Activated CD4-positive, alpha-beta T cell treated with anti-CD3 and anti-CD28 coated beads, Interleukin-2, amount 50 U/mL, for 24 hours (primary cell): ENCODE data around the gene CTCFL.

Experiments
- DNase-seq, 2 donors: peaks; one replicate each; pipeline ENCODE4 v3.0.0-alpha.2; 2020; ENCODE audit warnings: low read depth in 1 of 2, low spot score in 1 of 2

Gene CTCFL

DNA sequence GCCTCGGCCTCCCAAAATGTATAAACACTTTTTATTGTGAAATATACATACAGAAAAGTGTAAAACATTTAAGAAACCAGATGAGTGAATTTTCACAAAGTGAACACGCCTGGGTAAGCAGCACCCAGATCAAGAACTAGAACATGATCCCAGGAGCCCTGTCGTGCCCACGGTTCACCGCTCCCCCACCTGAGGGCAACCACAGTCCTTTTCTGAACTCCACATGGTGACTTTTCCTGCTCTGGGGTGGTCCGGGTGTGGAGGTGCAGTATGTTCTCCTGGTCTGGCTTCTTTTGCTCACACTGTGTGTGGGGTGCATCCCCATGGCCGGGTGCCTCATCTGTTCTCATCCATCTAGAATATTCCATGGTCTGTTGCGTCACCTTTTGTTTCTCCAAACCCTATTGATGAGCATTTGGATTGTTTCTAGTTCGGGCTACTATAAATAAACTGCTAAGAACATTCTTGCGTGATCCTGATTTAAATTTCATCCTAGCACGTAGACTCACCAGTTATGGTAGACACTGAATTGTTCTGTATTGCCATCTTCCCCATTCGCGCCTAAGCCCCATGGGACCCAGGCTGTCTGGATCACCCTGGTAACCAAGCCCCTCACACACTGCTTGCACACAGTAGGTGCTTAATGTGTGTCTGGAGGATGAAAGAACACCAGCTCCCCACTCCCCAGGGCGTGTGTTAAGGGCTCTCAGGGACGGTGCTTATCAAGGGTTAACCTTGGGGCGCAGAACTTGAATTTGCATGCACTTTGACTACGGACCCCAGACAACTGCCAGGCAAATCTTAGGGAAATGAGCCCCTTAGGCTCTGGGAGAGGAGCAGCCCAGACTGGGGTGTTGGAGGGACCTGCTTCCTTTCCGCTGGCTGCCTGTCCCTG is 56.2 kb downstream of the CTCFL start:
- DNase-seq, result no peak

DNA sequence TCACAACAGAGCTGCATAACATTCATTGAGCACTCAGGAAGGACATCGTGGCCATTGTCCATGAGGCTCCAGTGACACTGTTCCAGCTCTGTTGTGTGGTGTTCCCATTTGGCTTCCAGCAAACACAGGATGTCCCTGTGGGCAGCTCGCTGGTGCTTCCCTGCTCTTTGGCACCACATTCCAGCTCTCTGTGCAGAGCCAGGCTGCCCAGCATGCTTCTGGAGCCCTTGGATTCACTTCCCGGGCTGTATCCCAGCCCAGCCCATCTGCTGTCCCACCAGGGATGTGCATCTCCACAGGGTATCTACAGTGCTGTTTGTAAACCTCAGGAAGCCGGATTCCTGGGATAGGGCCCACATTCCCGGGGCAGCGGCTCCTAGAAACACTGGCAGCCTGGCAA is 57.2 kb downstream of the CTCFL start:
- DNase-seq, result no peak

DNA sequence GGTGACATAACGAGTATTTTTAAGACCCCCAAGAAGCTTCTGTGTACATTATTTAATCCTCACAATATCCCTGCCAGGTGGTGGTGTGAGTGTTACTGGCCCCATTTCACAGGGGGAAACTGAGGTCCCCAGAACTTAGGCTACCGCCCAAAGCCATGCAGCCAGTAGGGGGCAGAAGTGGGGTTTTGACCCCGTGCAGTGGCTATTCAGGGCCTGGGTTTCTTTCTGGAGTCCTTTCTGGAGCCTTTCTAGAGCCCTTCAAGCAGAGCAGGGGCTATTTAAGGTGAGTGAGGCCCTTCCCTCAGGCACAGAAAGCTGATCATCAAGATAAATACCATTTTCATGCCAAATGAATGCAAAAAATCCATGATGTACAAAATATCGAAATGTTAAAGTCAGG is 59.0 kb downstream of the CTCFL start:
- DNase-seq, result no peak

DNA sequence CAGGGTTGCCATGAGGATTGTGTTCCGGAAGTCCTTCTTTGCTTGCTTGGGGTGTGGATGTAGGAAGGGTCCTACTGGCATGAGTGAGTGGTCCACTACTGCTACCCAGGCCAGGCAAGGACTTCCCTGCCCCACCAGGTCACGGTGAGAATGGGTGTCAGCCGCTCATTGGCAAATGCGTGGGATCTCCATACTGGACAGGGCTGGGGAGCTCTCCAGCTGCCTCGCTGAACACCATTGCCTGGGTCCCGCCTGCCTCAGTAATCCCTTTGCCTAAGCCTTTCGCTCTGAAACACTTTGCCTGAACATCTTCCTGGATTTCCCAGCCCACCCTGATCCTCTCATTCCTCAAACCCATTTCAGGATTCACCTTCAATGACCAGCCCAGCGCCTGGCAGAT is 59.5 kb downstream of the CTCFL start:
- DNase-seq, result no peak

DNA sequence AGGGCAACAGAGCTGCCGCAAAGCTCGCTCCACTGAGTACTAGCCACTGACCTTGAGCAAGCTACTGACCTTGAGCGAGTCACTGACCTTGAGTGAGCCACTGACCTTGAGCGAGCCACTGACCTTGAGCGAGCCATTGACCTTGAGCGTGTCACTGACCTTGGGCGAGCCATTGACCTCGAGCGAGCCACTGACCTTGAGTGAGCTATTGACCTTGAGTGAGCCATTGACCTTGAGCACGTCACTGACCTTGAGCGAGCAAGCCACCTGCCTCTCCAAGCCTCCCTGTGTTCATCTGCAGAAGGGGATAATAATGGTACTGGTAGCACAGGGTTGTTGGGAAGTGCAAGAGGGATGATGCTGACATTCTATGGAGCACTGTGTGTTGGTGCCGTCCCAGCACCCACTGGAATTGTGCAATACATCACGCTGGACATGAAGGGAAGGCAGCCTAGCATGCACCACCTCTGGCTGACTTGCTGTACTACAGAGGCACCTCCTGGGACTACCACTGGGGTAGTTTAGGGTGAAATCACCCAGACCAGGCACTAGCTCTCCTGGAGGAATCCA is 60.2 kb downstream of the CTCFL start:
- no peak for DNase-seq

DNA sequence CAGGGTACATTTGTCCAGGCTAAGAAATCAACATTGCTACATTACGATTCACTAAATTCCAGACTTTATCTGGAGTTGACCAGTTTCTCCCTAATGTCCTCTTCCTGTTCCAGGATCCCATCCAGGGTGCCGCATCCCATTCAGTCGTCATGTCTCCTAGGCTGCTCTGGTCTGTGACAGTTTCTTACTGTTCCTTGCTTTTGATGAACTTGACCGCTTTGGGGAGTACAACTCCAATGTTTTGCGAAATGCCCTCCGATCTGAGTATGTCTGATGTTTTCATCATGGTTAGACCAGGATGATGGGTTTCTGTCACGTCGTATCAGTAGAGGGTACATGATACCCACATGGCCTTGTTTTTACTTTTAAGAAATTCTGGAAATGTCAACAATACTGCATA is 62.2 kb downstream of the CTCFL start:
- DNase-seq, result no peak

DNA sequence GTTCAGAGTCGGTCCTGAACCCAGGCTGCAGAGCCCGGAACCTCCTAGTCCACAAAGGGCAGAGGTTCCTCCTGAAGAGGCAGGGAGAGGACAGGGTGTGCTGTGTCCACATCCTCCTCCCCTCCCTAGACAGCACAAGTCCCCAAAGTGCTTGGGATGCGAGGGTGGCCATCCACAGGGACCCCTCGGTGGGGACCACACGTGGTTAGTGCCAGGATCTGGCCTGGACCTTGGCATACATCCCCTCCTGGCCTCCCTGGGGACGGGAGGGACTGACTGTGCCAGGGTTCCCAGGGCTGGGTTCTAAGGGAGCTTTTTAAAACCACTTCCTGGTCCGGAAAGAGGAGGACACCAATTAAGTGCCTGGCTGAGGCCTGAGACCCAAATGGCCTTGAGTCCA is 63.2 kb downstream of the CTCFL start:
- no peak for DNase-seq

DNA sequence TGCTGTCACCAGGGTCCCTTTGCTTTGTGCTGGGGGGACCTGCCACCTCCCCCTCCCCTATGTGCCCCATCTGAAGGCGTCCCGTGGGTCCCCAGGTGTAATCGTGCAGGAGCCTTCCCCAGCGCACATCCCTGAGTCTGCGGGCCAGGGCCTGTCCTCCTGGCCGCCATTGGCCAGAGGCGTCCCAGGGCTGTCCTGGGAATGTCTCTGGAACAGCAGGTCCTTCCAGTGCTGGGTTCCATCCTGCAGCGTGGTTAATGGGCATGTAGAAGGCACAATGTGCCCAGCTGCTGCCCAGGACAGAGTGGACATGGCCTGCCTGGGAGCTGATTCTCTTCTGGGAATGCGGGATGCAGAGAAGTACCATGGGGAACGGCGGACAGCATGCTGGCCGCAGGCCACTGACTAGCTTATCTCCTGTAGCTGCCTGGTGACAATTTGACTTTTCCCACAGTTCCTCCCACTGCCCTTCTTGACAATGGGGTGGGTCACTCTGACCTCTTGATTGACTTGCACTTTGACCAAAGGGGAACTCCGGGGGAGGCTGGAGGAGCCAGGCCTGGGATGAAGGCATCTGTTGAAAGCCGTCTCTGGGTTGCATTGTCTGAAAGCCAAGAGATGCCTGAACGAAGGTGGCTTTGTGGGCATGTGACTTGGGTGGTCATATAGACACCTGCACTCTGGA is 64.0 kb downstream of the CTCFL start:
- no peak for DNase-seq

DNA sequence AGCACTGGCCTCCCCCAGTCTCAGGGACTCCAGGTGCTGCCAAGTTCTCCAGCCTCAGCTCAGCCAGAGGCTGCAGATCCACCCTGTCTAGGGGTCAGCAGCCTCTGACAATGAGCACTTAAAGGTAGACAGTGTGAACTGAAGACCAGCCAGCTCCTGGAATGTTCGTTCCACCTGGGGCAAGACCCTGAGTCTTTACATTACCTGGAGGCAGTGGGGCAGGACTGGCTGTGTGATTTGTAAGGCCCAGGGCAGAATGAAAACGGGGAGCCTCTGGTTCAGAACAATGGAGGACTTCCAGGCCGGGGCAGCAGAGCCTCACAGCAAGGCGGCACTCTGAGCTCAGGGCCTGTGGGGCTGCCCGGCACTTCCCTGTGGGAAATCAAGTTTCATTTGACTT is 65.0 kb downstream of the CTCFL start:
- no peak for DNase-seq

DNA sequence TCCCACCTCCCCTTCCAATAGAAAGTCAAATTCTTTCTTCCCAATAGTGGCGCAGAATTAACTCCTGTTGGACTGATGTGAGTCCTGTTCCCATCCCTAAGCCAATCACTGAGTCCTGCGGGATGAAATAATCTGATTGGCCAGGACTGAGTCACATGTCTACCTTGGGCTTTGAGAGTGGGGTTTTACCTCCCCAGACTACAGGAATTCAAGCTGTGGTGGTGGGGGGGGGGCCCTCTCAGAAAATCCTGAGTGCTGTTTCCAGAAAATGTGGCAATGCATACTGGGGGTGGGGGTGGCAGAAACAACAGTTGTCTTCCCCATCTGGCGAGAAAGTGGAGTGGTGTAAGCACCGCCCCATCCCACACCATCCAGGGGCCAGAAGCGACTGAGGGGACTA is 65.7 kb downstream of the CTCFL start:
- no peak for DNase-seq

DNA sequence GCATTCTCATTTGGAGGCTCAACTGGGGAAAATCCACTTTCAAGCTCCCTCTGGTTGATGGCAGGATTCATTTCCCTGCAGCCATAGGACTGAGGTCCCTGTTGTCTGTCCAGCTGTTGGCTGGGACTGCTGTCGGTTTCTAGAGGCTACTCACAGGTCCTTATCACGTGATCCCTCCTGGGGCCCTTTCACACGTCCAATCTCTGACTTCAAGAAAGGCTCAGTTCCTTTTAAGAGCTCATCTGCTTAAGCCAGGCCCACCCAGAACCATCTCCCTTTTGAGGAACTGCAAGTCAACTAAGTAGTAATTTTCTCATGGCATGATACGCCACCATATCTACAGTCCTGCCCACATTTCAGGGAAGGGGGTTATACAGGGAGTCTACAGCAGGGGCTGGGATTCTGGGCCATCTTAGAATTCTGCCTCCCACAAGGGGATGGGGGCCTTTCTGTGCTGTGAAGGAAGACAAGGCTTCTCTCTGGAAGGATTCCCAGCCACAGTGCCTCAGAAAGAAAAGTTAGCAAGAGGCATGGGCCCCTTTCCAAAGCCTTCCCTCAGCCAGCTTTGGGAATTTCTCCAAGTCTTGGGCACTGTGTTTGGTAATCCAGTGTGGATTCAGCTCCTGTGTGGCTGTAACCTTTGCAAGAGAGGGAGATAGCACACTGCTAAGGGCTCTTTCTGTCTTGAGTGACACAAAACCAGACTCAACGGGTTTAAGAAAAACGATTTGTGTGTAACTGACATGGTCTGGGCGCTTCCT is 66.4 kb downstream of the CTCFL start:
- DNase-seq, result no peak

DNA sequence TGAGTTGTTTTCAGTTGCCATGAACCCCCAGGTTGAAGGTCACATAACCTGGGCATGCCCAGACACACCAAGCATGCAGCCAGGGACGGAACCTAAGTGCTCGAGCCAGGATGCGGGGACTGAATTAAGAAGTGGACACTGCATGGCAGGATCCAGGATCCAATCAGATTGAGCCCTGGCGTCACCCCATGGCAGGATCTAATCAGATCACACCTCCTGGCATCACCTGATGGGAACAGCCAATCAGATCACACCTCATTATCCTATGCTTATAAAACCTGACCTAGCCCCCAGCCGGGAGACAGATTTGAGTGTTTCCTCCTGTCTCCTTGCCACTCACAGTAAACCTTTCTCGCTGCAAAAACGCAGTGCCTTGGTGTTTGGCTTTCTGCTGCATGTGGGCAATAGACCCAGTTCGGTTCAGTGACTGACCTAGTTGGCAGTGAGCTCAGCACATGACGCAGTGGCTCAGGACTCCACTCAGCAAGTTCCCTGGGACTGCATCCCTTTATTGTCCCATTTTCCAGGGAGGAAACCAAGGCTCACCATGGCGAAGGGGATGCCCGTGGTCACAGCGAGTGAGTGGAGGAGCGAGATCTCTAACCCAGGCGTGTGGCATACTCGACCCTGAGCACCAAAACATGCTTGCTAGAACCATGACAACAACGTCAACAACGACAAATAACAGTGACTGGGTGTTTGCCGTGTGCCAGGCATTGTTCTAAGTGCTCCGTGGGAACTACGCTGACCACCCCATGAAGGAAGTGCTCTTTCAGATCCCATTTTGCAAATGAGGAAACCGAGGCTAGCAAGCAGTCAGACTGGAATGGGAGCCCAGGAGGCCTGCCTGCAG is 67.5 kb downstream of the CTCFL start:
- DNase-seq, result no peak

DNA sequence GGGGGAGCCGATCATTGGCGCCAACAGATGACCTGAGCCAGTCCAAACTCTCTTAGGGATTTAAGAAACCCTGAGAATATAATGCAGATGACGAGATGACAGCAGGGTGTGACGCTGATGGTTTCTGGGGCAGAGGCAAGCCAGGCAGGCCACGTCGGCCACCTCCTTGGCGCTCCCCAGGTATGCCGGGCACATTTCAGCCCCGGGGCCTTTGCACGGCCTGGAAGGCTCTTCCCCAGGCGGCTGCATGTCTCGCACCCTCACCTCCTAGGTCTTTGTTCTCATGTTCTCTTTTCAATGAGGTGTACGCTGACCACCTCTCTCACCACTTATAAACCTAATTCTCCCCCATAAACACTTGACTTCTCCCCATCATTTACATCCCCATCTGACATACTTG is 68.8 kb downstream of the CTCFL start:
- DNase-seq, result no peak

DNA sequence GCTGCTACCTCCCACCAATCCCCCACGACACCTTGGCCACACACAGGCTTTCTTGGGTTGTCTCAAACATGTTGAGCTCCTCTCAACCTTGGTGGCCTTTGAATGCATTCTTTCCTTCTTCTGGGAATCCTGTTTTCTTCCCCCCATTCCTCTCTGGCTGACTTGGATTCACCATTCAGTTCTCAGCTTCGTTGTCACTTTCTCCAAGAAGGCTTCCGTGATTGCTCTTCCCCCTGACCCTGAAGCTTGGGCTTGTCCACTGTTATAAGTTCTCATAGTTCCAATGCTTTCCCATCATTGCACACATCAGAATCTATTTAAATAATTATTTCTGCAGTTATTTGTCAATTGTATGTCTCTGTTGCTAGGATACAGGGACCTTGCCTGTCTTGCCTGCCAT is 69.6 kb downstream of the CTCFL start:
- DNase-seq, result no peak

DNA sequence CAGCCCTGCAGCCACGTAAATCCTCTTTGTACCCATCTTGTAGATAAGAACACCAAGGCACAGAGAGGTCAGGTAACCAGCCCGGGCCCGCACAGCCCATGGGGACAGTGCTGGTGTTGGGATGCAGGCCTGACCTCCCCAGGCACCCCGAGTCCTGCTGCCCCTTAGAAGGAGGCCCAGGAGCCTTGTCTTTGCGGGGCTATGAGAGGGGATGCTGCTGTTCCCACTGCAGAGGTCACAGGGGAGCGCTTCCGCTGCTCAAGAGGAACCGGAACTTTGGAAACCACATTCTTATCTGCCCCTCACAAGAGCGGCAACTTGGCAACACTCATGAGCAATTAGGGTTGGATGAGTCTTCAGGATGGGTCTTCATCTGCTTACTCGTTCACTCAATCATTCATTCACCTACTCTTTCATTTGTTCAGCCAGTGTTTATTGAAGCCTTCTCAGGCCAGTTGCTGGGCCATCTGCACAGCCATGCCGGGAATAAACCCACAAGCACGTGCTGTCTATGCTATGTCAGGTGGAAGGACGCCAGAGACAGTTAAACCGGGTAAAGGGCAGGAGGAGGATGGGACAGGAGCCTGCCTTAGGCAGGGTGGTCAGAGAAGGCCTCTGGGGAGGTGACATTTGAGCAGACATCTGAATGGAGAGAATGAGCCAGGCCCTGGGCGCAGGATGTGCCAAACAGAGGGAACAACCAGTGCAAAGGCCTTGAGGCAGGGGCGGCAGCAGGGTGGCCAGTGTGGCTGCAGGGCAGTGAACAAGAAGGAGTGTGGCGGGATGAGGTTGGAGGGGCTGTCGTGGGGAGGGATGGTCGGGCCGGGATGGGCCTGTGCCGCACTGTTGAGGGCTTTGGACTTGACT is 72.9 kb downstream of the CTCFL start:
- no peak for DNase-seq

DNA sequence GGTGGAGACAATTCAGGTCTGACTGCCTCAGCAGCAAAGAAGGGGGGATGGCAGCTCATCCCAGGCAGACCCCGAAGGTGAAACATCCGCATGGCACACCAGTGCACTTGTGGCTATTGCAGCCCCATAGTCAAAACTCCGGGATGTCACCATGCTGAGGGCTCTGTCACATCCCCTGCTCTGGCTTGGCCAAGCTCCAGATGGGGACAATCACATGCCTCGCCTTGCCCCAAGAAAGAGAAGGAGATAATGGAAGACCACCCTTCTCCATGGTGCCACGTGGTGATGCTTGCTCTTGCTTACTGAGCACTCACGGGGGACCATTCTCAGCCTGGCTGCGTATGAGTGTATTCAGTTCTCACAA is 73.5 kb downstream of the CTCFL start:
- DNase-seq, result no peak

DNA sequence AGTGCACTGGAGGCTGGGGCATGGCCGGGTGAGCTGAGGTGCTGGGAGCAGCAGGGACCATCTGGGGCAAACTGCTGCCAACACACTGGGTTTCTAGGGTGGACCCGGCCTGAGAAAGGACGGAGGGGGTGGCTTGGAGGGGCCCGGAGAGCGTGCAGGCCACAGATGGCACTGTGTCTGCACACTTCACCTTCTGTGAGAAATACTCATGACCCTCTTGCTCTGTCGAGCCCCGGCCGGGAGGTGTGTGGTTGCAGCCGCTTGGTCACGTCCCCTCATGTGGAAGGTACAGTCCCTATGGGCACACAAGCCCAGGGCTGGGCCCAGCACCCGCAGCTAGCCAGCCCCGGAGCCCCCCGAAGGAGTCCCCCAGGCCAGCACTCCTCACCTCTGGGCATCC is 74.0 kb downstream of the CTCFL start:
- no peak for DNase-seq

DNA sequence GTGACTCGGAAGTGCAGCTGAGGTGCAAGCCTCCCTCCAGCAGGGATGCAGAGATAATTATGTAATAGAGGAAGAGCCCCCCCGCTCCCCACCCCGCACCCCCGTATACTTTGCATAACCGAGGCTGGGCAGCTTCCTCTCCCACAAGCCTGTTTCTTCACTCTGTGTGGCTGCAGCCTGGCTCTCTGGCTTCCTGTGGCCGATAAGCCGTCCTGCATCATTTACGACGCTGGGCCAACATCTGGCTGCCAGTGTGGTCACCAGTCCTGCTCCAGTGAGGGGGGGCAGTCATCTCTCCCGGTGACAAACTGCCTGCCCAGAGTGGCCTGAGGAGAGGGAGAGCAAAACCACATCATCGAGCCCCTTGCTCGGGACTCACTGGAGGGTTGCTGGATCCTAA is 74.5 kb downstream of the CTCFL start:
- no peak for DNase-seq

DNA sequence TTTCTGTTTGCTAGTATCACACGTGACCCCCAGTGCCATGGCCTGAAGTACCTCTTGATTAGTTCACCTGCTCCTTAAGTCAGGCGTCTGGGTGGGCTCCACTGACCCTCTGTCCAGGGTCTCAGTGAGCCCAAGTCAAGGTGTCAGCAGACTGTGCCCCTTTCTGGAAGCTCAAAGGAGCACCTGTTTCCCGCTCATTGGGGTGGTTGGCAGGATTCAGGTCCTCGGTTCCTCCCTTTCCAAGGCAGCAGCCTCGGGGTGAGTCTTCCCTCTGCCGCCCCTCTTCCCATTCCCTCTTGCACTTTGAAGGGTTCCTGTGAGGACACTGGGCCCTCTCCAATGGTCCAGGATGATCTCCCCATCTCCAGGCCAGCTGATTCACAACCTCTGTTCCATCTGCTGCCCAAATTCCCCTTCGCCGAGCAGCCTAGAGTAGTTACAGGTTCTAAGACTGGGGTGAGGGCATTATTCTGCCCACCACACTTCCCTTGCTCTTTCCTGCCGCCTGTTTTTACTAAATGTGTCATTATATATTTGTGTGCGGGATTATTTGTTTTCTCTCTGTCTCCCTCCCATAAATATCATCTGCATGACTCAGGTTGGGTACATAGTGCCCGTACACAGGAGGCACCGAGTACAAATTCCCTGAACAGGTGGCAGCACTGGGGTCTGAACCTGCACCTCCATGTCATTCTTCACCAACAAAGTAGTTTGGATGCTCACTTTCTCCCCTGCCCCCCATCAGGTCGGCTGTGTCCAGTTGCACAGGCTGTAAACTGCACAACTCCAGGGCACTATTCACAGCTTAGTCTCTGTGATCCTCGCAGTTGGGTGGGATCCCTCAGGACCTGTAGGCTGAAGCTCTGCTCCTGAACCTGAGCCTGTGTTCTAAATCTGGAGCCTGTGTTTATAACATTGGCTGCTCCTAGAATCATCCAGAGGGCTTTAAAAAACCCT is 75.3 kb downstream of the CTCFL start:
- no peak for DNase-seq
